Activated gamma-delta T cell treated with anti-CD3 and anti-CD28 coated beads, Interleukin-2, amount 50 U/mL, for 16 hours (primary cell): ENCODE data around the gene ZMYND8.
"Not testable (repeated sequence)": the region's sequence is repeated elsewhere in the genome, so short reads cannot be mapped to it uniquely, and the experiment has no call there.

Experiments used
- DNase-seq: peaks from one replicate; pipeline ENCODE4 v3.0.0-alpha.2; 2020; ENCODE audit warnings: low read depth

ZMYND8 gene

GRCh38 chr20:47204008-47204849 is 152.3 kb downstream of the ZMYND8 start:
- DNase-seq: no peak

GRCh38 chr20:47202733-47203667 is 153.5 kb downstream of the ZMYND8 start:
- no peak for DNase-seq

GRCh38 chr20:47201074-47201730 is 155.3 kb downstream of the ZMYND8 start:
- no peak for DNase-seq

- no peak for DNase-seq
Measured at GRCh38 chr20:47198996-47199552, 157.4 kb downstream of the ZMYND8 start.

- no peak for DNase-seq
Measured at GRCh38 chr20:47198254-47198671, 158.2 kb downstream of the ZMYND8 start.

- peak; percentile 36 for DNase-seq
Measured at GRCh38 chr20:47196091-47197081, 160.1 kb downstream of the ZMYND8 start.

GRCh38 chr20:47195573-47195972 is 160.9 kb downstream of the ZMYND8 start:
- DNase-seq: no peak

- DNase-seq: no peak
Measured at GRCh38 chr20:47191956-47192355, 164.5 kb downstream of the ZMYND8 start.

- DNase-seq: no peak
Measured at GRCh38 chr20:47191074-47191673, 165.3 kb downstream of the ZMYND8 start.

GRCh38 chr20:47189060-47189459 is 167.4 kb downstream of the ZMYND8 start:
- DNase-seq: no peak

GRCh38 chr20:47188540-47188939 is 168.0 kb downstream of the ZMYND8 start:
- DNase-seq: no peak

GRCh38 chr20:47187450-47188195 is 168.9 kb downstream of the ZMYND8 start:
- no peak for DNase-seq

GRCh38 chr20:47183367-47183766 is 173.1 kb downstream of the ZMYND8 start:
- no peak for DNase-seq

- DNase-seq: no peak
Measured at GRCh38 chr20:47181056-47181862, 175.2 kb downstream of the ZMYND8 start.

GRCh38 chr20:47179267-47179666 is 177.2 kb downstream of the ZMYND8 start:
- no peak for DNase-seq

GRCh38 chr20:47178851-47179250 is 177.6 kb downstream of the ZMYND8 start:
- no peak for DNase-seq

GRCh38 chr20:47178277-47178676 is 178.2 kb downstream of the ZMYND8 start:
- DNase-seq: no peak

GRCh38 chr20:47176217-47176616 is 180.3 kb downstream of the ZMYND8 start:
- DNase-seq: not testable (repeated sequence)

- DNase-seq: no peak
Measured at GRCh38 chr20:47175493-47175892, 181.0 kb downstream of the ZMYND8 start.
